Effector memory CD4-positive, alpha-beta T cell (primary cell): ENCODE results near the gene SURF2.
"Not testable (repeated sequence)": the region's sequence is repeated elsewhere in the genome, so short reads cannot be mapped to it uniquely, and the experiment has no call there.

Experiments used
- DNase-seq, 3 donors: peaks; one replicate each; pipeline ENCODE4 v3.0.0-alpha.2; 2020
- H3K27ac ChIP-seq: 2 replicates; pipeline ENCODE4 v1.7.0; 2013; ENCODE audit warnings: mild to moderate bottlenecking, low read length, moderate library complexity; ENCODE audit not compliant: insufficient read depth, poor library complexity, severe bottlenecking
- H3K27me3 ChIP-seq: replicated peaks from 2 replicates; pipeline ENCODE4 v1.7.0; 2013; ENCODE audit warnings: mild to moderate bottlenecking, low read length; ENCODE audit not compliant: insufficient read depth, control insufficient read depth, poor library complexity, severe bottlenecking
- H3K36me3 ChIP-seq: 2 replicates; pipeline ENCODE4 v1.7.0; 2013; ENCODE audit warnings: mild to moderate bottlenecking, low read length, moderate library complexity; ENCODE audit not compliant: control insufficient read depth, insufficient read depth
- H3K4me1 ChIP-seq: 2 replicates; pipeline ENCODE4 v1.7.0; 2013; ENCODE audit warnings: low read length, mild to moderate bottlenecking; ENCODE audit not compliant: control insufficient read depth, insufficient read depth, poor library complexity, severe bottlenecking
- H3K4me3 ChIP-seq: 2 replicates; pipeline ENCODE4 v1.7.0; 2013; ENCODE audit warnings: low read length, low read depth, mild to moderate bottlenecking; ENCODE audit not compliant: insufficient read depth, poor library complexity, severe bottlenecking
- H3K9me3 ChIP-seq: 2 replicates; pipeline ENCODE4 v1.7.0; 2013; ENCODE audit warnings: mild to moderate bottlenecking, low read length, moderate library complexity; ENCODE audit not compliant: control insufficient read depth

Gene SURF2

DNA sequence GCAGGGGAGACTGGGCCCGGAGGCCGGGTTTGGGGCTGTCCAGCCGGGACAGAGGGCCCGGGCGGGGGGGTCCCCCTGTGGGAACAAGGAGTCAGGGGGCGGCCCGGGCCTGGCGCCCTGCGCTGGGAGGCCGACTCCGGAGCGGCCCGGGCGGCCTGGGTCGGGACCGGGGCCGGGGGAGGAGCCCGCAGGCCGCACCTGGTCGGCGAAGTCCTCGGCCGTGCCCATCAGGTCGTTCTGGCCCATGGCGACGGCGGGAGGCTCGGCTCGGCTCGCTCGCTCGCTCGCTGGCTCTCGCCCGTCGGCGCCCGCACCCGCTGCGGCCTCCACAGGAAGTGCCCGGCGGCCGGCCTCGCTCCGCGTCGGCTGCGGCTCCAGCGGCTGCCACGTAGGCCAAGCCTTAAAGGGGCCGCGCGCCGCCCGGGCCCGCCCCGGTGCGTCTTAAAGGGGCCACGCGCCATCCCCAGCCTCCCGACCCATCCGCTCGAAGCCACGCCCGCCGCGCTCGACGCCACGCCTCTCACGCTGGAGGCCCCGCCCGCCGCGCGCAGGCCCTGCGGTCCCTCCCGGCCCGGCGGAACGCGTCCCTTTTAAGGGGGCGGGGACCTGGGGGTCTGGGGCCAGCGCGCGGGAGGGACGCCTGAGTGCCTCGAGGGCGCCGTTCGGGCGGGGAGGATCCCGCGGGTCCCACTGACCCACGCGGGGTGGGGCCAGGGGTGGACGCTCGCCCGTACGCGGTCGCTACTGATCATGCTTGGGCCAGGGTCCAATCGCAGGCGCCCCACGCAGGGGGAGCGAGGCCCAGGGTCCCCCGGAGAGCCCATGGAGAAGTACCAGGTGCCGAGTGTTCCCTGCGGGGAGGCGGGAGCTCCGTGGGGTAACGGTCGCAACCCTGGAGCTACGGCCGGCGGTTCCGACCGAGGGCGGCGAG, 19.6 kb downstream of the SURF2 start, which contains the start of the genes STKLD1 and SURF4:
Gene STKLD1, plus strand, starts transcription at position 643 of the 931 bp plus-strand sequence. Its CDS starts 108 bp downstream, at position 751.
Gene SURF4, minus strand, starts transcription at position 337 of the 931 bp plus-strand sequence. Its CDS starts 91 bp downstream, at position 246.
- H3K27ac ChIP-seq = peak within 1 kb of the TSS; percentile 92
- H3K4me3 ChIP-seq = peak within 1 kb of the TSS; percentile 71
- no peaks in the 10 kb centered on the region for H3K9me3 ChIP-seq
- H3K27me3 ChIP-seq = no peaks in the 10 kb centered on the region
- H3K4me1 ChIP-seq = peaks cover 40% of the 10 kb centered on the region
- peak; percentile 87 to 88 (median 87) for DNase-seq
- H3K36me3 ChIP-seq = no peaks in the 10 kb centered on the region

DNA sequence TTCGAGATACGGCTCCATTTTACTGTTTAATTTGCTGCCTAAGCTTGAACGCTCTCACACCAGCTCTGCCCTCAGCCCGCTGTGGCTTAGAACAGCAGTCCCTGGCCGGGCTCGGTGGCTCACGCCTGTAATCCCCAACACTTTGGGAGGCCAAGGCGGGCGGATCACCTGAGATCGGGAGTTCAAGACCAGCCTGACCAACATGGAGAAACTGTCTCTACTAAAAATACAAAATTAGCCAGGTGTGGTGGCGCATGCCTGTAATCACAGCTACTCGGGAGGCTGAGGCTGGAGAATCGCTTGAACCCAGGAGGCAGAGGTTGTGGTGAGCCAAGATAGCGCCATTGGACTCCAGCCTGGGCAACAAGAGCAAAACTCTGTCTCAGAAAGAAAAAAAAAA, 20.9 kb downstream of the SURF2 start:
- H3K36me3 ChIP-seq = not testable (repeated sequence)

DNA sequence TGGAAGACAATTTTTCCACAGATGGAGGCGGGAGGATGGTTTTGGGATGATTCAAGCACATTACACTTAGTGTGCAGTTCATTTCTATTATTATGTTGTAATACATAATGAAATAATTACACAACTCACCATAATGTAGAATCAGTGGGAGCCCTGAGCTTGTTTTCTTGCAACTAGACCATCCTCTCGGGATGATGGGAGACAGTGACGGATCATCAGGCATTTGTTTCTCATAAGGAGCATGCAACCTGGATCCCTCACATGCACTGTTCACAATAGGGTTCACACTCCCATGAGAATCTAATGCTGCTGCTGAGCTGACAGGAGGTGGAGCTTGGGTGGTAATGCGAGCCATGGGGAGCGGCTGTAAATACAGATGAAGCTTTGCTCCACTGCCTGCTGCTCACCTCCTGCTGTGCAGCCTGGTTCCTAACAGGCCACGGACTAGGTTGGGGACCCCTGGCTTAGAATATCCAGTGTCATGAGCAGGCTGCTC, 21.4 kb downstream of the SURF2 start:
- no peaks in the 10 kb centered on the region for H3K36me3 ChIP-seq
- peaks cover 22% of the 10 kb centered on the region for H3K4me1 ChIP-seq
- H3K4me3 ChIP-seq = no peak overlapping the region
- H3K27ac ChIP-seq = no peak overlapping the region
- no peaks in the 10 kb centered on the region for H3K9me3 ChIP-seq
- DNase-seq = no peak
- no peaks in the 10 kb centered on the region for H3K27me3 ChIP-seq

More for the DNA sequence above, 20.9 kb downstream of the SURF2 start:
- not testable (repeated sequence) for H3K27ac ChIP-seq, H3K9me3 ChIP-seq, H3K27me3 ChIP-seq, DNase-seq, H3K4me3 ChIP-seq
- peaks cover 27% of the 10 kb centered on the region for H3K4me1 ChIP-seq

DNA sequence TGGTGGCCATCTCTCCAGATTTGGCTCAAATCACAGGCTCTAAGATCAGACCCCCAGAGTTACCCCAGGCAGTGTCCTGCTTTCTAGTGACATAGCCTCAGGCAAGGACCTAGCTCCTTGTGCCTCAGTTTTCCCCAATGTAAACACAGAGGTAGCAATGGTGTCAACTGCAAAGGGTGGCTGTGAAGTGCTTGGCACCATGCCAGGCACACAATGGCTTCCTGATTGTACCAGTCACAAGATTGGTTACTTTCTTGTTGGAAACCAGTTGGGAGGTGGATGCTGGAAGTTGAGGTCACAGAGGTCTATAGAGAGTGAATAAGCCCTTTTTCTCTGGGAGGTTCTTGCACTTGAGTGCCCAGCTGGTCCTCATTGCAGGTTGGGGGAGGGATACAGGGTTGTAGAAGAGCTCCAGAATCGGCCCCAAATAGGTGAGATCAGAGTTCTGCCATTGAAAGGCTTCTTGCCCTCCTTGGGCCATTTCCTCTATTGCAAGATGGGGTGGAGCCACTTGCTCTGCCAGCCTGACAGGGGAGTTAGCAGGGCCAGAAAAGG, 22.1 kb downstream of the SURF2 start:
- Histone ChIP-seq H3K9me3 (no peaks in the 10 kb centered on the region), H3K4me3 (no peak overlapping the region), H3K27ac (no peak overlapping the region), H3K27me3 (no peaks in the 10 kb centered on the region), H3K4me1 (peaks cover 16% of the 10 kb centered on the region), H3K36me3 (no peaks in the 10 kb centered on the region)
- DNase-seq = no peak

DNA sequence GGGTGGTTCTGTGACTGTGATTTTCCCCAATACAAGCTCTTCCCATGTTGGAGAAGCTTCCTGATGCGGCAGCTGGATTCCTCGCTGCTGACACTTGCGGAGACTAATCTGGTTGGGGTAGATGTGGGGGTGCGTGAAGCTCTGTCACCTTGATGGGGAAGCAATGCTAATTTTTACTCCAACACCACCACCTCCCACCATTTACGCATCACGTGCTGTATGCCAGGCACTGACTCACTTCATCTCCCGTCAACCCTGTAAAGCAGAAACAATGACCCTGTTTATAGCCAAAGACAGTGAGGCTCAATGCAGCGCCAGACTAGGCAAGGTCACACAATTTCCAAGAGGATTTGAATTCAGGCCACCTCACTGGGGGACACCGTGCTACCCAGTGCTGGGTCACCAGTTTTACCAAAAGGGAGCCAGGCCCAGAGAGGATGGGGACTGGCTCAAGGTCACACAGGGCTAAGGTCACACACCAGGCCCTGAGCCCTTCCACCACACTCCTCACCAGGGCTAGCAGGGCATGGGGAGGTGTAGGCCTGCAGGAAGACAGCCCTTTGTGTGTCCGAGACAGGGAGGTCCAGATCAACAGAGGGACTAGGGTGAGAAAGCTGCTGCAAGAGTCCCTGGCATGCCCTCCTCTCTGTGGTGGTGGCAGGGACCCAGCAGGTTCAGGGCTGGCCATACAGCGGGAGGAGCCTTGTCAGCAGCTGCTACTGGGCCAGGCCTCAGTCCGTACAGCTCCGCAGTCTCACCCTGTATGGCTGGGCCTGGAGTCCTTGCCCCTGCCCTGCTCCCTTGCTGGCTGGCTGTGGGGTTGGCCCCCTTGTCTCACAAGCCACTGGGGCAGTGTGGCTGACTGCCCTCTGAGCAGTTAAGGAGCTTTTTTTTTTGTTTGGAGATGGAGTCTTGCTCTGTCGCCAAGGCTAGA, 23.1 kb downstream of the SURF2 start:
- no peak for DNase-seq
- no peaks in the 10 kb centered on the region for H3K36me3 ChIP-seq
- no peak overlapping the region for H3K4me3 ChIP-seq
- no peaks in the 10 kb centered on the region for H3K9me3 ChIP-seq
- H3K4me1 ChIP-seq = peaks cover 7% of the 10 kb centered on the region
- H3K27ac ChIP-seq = no peak overlapping the region
- no peaks in the 10 kb centered on the region for H3K27me3 ChIP-seq

DNA sequence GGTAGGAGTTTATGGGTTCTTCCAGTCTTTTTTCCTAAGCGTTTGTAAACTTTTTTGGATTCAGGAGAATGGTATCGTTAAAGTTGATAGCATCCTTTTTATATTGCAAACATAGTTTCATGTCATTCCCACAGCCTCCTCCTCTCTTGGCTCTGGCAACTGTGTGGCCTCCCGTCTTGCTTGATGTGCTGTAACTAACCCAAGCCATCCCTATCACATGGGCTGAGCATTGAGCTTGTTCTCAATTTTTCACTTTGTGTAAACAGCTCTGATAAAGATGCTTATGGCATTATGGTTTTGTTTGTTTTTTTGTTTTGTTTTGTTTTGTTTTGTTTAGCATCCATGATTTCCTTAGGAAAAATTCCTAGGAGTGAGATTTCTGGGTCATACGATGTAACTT, 24.4 kb downstream of the SURF2 start:
- Histone ChIP-seq H3K36me3 (no peaks in the 10 kb centered on the region), H3K27me3 (no peaks in the 10 kb centered on the region), H3K9me3 (no peaks in the 10 kb centered on the region), H3K27ac (no peak overlapping the region), H3K4me1 (peaks cover 7% of the 10 kb centered on the region), H3K4me3 (no peak overlapping the region)
- DNase-seq = no peak

DNA sequence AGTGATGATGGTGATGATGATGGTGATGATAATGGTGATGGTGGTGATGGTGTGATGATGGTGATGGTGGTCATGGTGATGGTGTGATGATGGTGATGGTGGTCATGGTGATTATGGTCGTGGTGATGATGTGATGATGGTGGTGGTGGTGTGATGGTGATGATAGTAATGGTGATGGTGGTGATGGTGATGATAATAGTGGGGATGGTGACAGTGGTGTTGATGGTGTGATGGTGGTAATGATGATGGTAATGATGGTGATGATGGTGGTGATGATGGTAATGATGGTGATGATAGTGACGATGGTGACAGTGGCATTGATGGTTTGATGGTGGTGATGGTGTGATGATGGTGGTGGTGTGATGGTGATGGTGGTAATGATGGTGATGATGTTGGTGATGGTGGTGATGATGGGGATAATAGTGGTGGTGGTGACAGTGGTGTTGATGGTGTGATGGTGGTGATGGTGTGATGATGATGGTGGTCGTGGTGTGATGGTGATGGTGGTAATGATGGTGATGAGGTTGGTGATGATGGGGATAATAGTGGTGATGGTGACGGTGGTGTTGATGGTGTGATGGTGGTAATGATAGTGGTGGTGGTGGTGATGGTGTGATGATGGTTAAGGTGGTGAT, 26.3 kb downstream of the SURF2 start:
- H3K27me3 ChIP-seq = no peaks in the 10 kb centered on the region
- no peak overlapping the region for H3K4me3 ChIP-seq
- DNase-seq = no peak

DNA sequence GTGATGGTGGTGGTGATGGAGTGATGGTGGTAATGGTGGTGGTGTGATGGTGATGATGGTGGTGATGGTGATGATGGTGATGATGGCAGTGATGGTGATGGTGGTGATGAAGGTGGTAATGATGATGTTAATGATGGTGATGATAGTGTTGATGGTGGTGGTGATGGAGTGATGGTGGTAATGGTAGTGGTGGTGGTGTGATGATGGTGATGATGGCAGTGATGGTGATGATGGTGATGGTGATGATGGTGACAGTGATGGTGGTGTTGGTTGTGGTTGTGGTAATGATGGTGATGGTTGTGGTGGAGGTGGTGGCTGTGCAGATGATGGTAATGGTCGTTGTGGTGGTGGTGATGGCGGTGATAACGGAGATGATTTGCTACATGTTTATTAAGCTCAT, 27.1 kb downstream of the SURF2 start:
- no peak for DNase-seq
- Histone ChIP-seq H3K27me3 (no peaks in the 10 kb centered on the region), H3K27ac (no peak overlapping the region), H3K4me3 (no peak overlapping the region), H3K4me1 (no peaks in the 10 kb centered on the region), H3K9me3 (no peaks in the 10 kb centered on the region), H3K36me3 (no peaks in the 10 kb centered on the region)

More for the DNA sequence above, 26.3 kb downstream of the SURF2 start:
- Histone ChIP-seq H3K27ac (no peak overlapping the region), H3K36me3 (no peaks in the 10 kb centered on the region), H3K9me3 (no peaks in the 10 kb centered on the region), H3K4me1 (no peaks in the 10 kb centered on the region)

DNA sequence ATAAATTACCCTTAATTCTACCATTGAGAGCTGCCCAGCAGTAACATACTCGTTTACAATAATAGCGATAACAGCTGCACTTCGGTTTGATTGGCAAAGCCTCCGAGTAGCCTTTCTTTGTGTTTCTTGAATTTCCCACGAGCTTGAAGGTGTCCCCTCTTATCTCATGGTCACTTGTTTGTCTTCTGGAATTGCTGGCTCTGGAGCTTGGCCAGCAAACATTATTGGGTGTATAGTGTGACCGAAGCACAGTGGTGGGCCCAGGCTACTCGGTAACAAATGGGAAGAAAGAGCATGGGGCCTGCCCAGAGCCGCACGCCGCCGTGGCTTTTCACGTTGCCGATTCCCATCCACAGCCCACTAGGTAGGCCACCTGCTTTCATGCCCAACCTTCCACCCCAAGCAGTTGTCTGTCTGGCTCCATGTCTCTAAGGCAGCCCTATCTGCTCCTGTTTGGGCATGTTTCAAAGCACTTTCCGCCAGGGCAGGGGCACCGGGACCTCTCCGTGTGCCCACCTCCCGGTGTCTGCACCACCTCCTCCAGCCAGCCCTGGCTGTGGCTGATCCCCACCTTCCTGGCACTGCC, 28.5 kb downstream of the SURF2 start:
- Histone ChIP-seq H3K27me3 (no peaks in the 10 kb centered on the region), H3K4me1 (no peaks in the 10 kb centered on the region)

More for the DNA sequence above, 28.5 kb downstream of the SURF2 start:
- no peak for DNase-seq
- Histone ChIP-seq H3K36me3 (no peaks in the 10 kb centered on the region), H3K9me3 (no peaks in the 10 kb centered on the region), H3K4me3 (no peak overlapping the region), H3K27ac (no peak overlapping the region)
